Vagina (tissue), 2 donors: ENCODE data around the gene PNLIP. TPM values are rescaled to one million over a fixed set of nuclear protein-coding genes. Genes with fewer than 3 reads are reported as not detected.

Experiments
- DNase-seq, 2 donors: peaks; one replicate each; pipeline ENCODE4 v3.0.0-alpha.2; 2017; ENCODE audit errors: extremely low spot score in 2 of 2
- H3K27ac ChIP-seq: fragments of 200-600 bp; sonication (generic); one replicate; pipeline ENCODE4 v1.5.1; 2019
- H3K27me3 ChIP-seq: fragments of 200-600 bp; sonication (generic); one replicate; pipeline ENCODE4 v1.5.1; 2019
- H3K36me3 ChIP-seq, 2 donors: fragments of 200-600 bp; sonication (generic); one replicate each; pipeline ENCODE4 v1.5.1; 2017 to 2019
- H3K4me1 ChIP-seq: fragments of 200-600 bp; sonication (generic); one replicate; pipeline ENCODE4 v1.5.1; 2019
- H3K4me3 ChIP-seq, 2 donors: fragments of 200-600 bp; sonication (generic); 1 replicate in 1 of 2; 2 replicates in 1 of 2; pipeline ENCODE4 v1.5.1; 2016 to 2019
- H3K9me3 ChIP-seq: fragments of 200-600 bp; sonication (generic); one replicate; pipeline ENCODE4 v1.5.1; 2019
- CTCF ChIP-seq, 3 experiments: fragments of 450-650 bp in 2 of 3; fragments of 200-600 bp in 1 of 3; sonication (generic) in 1 of 3; IDR thresholded peaks; one replicate each; pipeline ENCODE4 v1.5.1; 2017 to 2019; ENCODE audit warnings: antibody characterized with exemption in 3 of 3, mild to moderate bottlenecking in 2 of 3, moderate library complexity in 2 of 3
- POLR2A ChIP-seq, 2 donors: fragments of 450-650 bp; IDR thresholded peaks; one replicate each; pipeline ENCODE4 v1.6.1; 2017; ENCODE audit warnings: antibody characterized with exemption in 2 of 2, mild to moderate bottlenecking in 2 of 2, moderate library complexity in 2 of 2
- POLR2AphosphoS5 ChIP-seq, 2 donors: sonication (generic); formaldehyde crosslinking; IDR thresholded peaks; one replicate each; pipeline ENCODE4 v1.9.0; 2017; ENCODE audit warnings: antibody characterized with exemption in 2 of 2, mild to moderate bottlenecking in 2 of 2, low read depth in 1 of 2; ENCODE audit not compliant: insufficient read depth in 1 of 2
- intact Hi-C: fragments of 100-400 bp; cut with DNase I; formaldehyde crosslinking; loops from one replicate; pipeline ENCODE4 v1.15.1; 2023
- total RNA-seq: library from RNA; depleted of rRNA; stranded (reverse); fragments of >200 nt; gene quantifications from one replicate; pipeline ENCODE4 v1.2.3, GENCODE V29; 2016

PNLIP gene
- total RNA-seq, 1 donor from 2014 or later = not detected

GRCh38 chr10:116596062-116596461 is 50.3 kb downstream of the PNLIP start:
- Histone ChIP-seq H3K4me3 (no peak overlapping the region), H3K36me3 (no peaks in the 10 kb centered on the region), H3K27ac (no peak overlapping the region), H3K4me1 (no peaks in the 10 kb centered on the region), H3K27me3 (no peaks in the 10 kb centered on the region), H3K9me3 (no peaks in the 10 kb centered on the region)
- DNase-seq = no peak
- TF ChIP-seq CTCF (IDR thresholded peaks at IDR 0.05) (no peak), POLR2AphosphoS5 (IDR thresholded peaks at IDR 0.05; ENCODE audit: insufficient read depth in 1 of 2, low read depth in 1 of 2) (no peak), POLR2A (IDR thresholded peaks at IDR 0.05) (no peak)
- intact Hi-C loops = no loop called here

DNA sequence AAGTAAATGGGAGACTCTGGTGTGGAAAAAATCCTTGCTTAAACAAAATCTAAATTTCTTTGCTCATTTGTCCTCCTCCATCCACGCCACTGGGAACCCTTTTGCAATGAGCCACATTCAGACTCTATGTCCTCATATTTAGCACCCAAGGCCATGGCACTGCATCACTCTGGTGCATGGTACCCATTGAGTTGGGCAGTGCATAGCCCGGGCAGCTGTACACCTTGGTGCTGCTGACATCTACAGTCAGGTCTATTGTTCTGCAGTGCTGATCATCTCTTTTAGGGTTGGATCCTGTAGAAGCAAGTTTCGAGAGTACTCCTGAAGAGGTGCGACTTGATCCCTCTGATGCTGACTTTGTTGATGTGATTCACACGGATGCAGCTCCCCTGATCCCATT is 51.8 kb downstream of the PNLIP start:
- H3K27ac ChIP-seq = no peak overlapping the region
- no peaks in the 10 kb centered on the region for H3K36me3 ChIP-seq
- no peak for DNase-seq
- no peaks in the 10 kb centered on the region for H3K9me3 ChIP-seq
- TF ChIP-seq CTCF (IDR thresholded peaks at IDR 0.05) (no peak), POLR2A (IDR thresholded peaks at IDR 0.05) (no peak), POLR2AphosphoS5 (IDR thresholded peaks at IDR 0.05; ENCODE audit: insufficient read depth in 1 of 2, low read depth in 1 of 2) (no peak)
- H3K27me3 ChIP-seq = no peaks in the 10 kb centered on the region
- H3K4me3 ChIP-seq = no peak overlapping the region
- no peaks in the 10 kb centered on the region for H3K4me1 ChIP-seq
- intact Hi-C loops = no loop called here

DNA sequence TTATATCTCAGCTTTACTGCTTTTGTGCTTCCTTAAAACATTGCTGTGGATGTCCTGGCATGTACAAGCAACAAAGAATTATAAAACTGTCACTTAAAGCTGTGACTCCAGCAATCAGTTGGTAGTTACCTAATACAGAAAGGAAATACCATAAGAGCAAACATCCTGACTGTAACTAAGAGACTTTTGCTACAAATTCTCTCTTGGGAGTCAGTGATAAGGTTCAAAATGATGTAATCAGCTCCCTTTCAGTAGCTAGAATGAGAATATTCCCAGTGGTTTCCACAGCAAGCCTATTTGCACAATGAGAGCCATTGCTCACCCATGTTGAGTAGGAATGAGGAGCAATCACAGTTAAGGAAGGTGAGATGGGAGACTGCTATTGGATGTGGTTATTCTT is 52.6 kb downstream of the PNLIP start:
- no peak overlapping the region for H3K27ac ChIP-seq
- H3K9me3 ChIP-seq = no peaks in the 10 kb centered on the region
- no peaks in the 10 kb centered on the region for H3K4me1 ChIP-seq
- intact Hi-C loops = no loop called here
- TF ChIP-seq CTCF (IDR thresholded peaks at IDR 0.05) (no peak), POLR2A (IDR thresholded peaks at IDR 0.05) (no peak), POLR2AphosphoS5 (IDR thresholded peaks at IDR 0.05; ENCODE audit: insufficient read depth in 1 of 2, low read depth in 1 of 2) (no peak)
- no peaks in the 10 kb centered on the region for H3K36me3 ChIP-seq
- H3K27me3 ChIP-seq = no peaks in the 10 kb centered on the region
- no peak for DNase-seq
- H3K4me3 ChIP-seq = no peak overlapping the region

DNA sequence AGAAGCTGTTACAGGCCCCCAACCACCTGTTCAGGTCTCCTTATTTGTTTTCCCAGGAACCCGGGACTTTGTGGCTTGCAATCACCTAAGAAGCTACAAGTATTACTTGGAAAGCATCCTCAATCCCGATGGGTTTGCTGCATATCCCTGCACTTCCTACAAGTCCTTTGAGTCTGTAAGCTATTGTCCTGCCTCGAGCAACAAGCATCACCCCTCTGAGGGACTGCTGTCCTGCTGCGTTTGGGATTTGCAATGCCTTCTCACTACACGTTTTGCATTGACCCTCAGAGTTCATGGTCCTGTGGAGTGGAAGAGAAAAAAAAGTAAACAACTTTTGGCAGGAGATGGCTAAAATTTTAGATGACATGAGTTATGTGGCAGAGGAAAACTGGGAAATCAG is 54.3 kb downstream of the PNLIP start:
- H3K4me1 ChIP-seq = no peaks in the 10 kb centered on the region
- TF ChIP-seq CTCF (IDR thresholded peaks at IDR 0.05) (no peak), POLR2AphosphoS5 (IDR thresholded peaks at IDR 0.05; ENCODE audit: insufficient read depth in 1 of 2, low read depth in 1 of 2) (no peak), POLR2A (IDR thresholded peaks at IDR 0.05) (no peak)
- no peak overlapping the region for H3K27ac ChIP-seq
- H3K27me3 ChIP-seq = no peaks in the 10 kb centered on the region
- DNase-seq = no peak
- intact Hi-C loops = no loop called here
- H3K4me3 ChIP-seq = no peak overlapping the region
- H3K9me3 ChIP-seq = no peaks in the 10 kb centered on the region
- no peaks in the 10 kb centered on the region for H3K36me3 ChIP-seq

DNA sequence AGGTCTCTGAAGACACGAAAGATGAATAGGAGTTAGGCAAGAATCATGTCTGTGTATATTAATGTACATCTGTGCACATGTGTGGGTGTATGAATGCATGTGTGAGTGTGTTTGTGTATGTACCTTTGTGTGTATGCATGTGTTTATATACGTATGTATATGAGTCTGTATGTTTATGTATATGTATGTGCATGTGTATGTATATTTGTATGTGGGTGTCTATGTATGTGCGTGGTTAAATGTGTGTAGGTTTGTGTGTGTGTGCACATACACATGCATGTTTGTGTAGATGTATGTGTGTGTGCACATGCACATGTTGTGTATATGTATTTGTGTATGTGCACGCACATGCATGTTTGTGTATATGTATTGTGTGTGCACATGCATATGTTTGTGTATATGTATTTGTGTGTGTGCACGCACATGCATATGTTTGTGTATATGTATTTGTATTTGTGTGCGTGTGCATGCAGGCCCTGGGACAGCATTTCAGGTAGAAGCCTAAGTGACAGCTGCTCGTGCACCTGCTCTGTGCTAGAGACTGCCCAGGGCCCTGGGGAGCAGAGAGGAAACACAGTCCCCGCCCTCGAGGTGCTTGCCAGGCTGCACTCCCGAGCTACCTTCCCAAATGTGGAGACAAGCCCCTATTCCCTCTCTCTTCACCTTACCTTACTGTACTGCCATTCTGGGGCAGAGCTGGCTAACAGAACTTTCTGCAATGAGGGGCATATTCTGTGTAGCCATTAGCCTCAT is 57.1 kb downstream of the PNLIP start:
- H3K36me3 ChIP-seq = no peaks in the 10 kb centered on the region
- intact Hi-C loops = no loop called here
- H3K4me1 ChIP-seq = no peaks in the 10 kb centered on the region
- no peaks in the 10 kb centered on the region for H3K27me3 ChIP-seq
- no peak for DNase-seq
- H3K27ac ChIP-seq = no peak overlapping the region
- TF ChIP-seq CTCF (IDR thresholded peaks at IDR 0.05) (no peak), POLR2A (IDR thresholded peaks at IDR 0.05) (no peak), POLR2AphosphoS5 (IDR thresholded peaks at IDR 0.05; ENCODE audit: insufficient read depth in 1 of 2, low read depth in 1 of 2) (no peak)
- no peaks in the 10 kb centered on the region for H3K9me3 ChIP-seq
- H3K4me3 ChIP-seq = no peak overlapping the region
